Astrocyte of the spinal cord (primary cell): ENCODE results near the gene CCDC88B.

Experiments used
- DNase-seq: peaks from one replicate; pipeline ENCODE4 v3.0.0; 2011; ENCODE audit warnings: low read depth, low spot score
- H3K4me3 ChIP-seq: 2 replicates; pipeline ENCODE4 v1.5.1; 2011; ENCODE audit warnings: low read depth, mild to moderate bottlenecking, low read length, moderate library complexity
- CTCF ChIP-seq: IDR thresholded peaks from 2 replicates; pipeline ENCODE4 v1.5.1; 2012; ENCODE audit warnings: low read depth, mild to moderate bottlenecking, low read length, inconsistent platforms
- in situ Hi-C: cut with HindIII; loops from 2 replicates; pipeline ENCODE4 v1.10.0; 2017; ENCODE audit warnings: low sequenced_read_pairs

The CCDC88B gene

GRCh38 chr11:64379817-64380709 is 40.1 kb downstream of the CCDC88B start:
- no peak overlapping the region for H3K4me3 ChIP-seq
- TF ChIP-seq CTCF: no peak
- in situ Hi-C loops: no loop called here
- no peak for DNase-seq

DNA sequence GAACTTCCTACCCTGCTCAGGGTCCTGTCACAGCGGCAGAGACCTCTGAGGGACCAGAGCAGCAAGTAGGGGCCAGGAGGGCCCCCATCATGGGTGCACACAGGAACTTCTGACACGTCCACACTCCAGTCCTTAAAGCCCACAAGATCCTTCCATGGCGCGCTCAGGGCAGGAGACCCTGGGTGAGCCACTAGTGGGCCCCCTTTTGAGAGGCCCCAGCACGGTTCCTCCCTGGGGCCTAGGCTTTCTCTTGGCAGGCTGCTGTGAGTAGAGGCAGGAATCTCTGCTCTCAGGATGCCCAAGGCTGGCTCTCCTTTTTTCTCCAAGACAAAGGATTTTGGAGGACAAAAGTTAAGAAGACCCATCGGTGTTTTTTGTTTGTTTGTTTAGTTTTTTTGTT is 41.3 kb downstream of the CCDC88B start:
- in situ Hi-C loops: no loop called here
- no peak for DNase-seq
- TF ChIP-seq CTCF: no peak
- no peak overlapping the region for H3K4me3 ChIP-seq

DNA sequence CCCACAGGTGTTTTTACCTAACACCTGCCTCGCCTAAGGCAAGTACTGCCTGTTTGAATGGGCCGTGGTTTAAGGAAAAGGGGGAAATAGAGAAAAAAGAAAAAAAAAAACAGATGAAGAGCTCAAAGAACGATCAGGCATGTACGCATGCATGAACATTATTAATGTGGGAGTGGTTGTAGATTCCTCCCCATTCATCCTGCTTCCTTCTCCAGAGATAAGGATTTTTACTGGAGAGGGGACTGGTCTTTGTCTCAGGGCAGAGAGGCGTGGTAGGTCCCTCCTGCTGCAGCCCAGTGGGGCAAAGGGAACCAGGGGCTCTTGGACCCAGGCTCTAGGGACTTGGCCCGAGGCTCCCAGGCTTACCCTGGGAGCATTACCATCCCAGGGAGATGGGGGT is 42.0 kb downstream of the CCDC88B start:
- TF ChIP-seq CTCF: no peak
- in situ Hi-C loops: no loop called here
- no peak for DNase-seq
- no peak overlapping the region for H3K4me3 ChIP-seq

- no peak overlapping the region for H3K4me3 ChIP-seq
- in situ Hi-C loops: no loop called here
- no peak for TF ChIP-seq CTCF
- no peak for DNase-seq
Measured at GRCh38 chr11:64382586-64382985, 42.6 kb downstream of the CCDC88B start.

DNA sequence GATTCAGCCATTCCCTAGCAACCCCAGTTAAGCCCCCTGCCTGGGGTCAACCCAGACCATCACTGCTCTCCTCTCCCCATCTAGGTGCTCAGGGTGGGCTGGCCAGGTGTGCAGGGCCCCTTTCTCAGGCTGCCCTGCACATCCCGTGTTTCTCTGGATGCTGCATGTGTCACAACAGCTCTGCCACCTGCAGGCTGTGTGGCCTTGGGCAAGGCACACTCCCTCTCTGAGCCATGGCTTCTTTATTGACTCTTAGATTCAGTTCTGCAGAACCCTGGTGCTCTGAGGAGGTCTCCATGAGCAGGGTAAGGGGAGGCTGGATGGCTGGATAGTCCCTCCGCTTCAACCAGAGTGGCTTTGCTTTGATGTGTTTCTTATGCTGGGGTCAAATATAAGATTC is 43.6 kb downstream of the CCDC88B start:
- H3K4me3 ChIP-seq: no peak overlapping the region

GRCh38 chr11:64384028-64384737 is 44.2 kb downstream of the CCDC88B start:
- H3K4me3 ChIP-seq: no peak overlapping the region
- DNase-seq: no peak
- no peak for TF ChIP-seq CTCF
- in situ Hi-C loops: no loop called here

More for the DNA sequence above, 43.6 kb downstream of the CCDC88B start:
- in situ Hi-C loops: no loop called here
- DNase-seq: no peak
- TF ChIP-seq CTCF: no peak
